Hematopoietic multipotent progenitor cell treated with erythropoietin and hydrocortisone succinate and interleukin-3 and kit ligand, for 17 days (in vitro differentiated cells): ENCODE data around the gene ROCK2.

Experiments
- DNase-seq: peaks from one replicate; pipeline ENCODE4 v3.0.0-alpha.2; 2015; ENCODE audit warnings: low spot score

Gene ROCK2

DNA sequence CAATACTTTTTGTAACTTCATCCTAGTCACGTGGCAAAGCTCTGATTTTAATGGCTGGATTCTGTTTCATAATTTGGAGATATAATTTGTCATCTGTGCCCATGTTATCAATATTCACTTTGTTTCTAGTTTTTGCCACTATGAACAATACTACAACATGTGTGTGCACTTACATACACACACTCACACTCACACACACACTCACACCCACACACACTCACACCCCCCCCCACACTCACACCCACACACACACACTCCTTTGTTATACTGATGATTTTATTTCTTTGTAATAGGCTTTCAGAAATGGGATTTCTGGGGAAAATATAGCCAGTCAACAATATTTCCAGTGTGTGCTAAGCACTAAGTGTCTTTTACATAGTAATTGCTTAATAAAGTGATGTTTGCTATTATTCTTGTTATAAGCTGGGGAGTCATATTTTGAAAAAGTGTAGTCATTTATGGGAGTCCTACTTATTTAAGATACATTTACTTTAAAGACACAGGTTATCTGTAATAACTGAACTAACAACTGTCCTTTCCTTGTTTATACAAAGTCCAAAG is 22.8 kb upstream of the ROCK2 start:
- DNase-seq: no peak

DNA sequence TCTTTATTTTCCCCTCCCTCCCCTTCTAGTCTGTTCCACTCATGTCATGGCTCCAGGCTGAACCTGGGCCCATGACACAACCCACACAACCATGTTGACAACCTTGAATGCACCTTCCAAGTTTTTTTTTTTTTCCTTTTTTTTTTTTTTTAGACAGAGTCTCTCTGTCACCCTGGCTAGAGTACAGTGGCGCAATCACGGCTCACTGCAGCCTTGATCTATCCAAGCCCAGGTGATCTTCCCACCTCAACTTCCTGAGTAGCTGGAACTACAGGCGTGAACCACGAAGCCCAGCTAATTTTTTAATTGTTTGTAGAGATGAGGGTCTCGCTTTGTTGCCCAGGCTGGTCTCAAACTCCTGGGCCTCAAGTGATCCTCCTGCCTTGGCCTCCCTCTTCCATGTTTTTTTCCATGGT is 21.9 kb upstream of the ROCK2 start:
- DNase-seq: no peak

DNA sequence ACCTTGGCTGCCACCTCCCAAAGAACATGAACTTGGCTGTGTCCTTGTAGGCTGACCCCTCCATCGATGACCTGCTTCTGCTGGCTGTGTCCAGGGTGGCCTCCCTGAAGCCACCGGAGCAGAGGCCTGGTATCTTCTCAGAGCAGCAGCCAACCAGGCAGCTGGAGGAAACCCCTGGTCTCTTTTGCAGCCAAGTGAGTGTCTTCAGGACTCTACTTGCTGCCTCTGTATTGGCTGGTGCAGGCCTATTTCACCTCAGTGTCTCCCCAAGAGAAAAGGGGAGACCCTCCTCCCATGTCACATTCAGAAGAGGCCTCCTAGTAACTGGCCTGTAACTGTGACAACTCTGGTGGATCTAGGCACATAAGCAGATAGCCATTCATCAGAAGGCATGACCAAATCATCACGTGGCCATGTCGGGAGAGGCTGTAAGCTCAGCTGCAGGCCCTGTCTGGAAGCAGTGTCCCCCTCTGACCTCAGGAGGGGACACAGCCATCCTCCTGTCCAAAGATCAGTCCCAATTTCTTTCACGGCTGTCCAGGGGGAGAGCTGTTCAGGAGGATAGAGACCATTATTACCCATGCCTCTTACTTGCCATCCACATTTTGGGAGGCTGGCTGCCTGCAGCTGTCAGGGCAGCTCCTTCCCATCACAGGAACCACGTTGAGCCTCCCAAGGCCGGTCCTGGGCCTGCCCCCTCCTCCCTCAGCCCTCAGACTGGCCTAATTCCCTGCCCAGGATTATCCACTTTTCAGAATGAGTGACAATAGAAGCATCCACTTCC is 20.9 kb upstream of the ROCK2 start:
- DNase-seq: no peak

DNA sequence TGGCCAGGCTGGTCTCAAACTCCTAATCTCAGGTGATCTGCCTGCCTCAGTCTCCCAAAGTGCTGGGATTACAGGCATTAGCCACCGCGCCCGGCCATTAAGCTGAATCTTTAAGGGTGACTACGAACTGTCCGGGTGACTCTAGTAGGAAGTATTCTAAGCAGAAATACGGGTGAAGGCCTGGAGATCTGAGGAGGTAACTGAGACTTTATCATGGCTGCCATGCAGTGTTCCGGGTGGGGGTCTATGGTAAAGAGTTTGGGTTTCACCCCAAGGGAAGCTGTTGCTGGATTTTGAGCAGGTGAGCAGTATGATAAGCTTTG is 20.1 kb upstream of the ROCK2 start:
- DNase-seq: no peak

DNA sequence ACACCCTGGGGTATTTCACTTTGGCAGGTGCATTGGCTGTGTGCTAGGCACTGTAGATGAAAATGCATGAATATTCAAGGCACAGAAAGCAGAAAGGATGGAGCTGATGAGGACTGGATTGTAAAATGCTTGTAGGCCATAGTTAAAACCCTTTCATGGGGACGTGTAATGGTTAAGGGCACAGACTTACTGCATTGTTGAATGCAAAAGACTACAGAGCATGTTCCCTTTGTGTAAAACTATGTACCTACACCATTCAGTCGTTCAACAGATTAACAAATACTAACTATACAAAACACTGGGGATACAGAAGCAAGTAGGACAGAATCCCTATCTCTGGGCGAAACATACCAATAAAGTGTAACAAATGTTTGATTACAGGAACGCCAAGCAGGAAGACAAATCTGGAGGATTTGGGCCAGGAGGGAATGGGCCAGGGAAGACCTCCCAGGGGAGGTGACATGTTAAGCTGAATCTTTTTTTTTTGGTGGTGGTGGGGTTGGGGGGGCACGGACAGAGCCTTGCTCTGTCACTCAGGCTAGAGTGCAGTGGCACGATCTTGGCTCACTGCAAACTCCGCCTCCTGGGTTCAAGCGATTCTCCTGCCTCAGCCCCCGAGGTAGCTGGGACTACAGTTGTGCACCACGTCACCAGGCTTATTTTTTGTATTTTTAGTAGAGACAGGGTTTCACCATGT is 19.6 kb upstream of the ROCK2 start:
- DNase-seq: no peak

DNA sequence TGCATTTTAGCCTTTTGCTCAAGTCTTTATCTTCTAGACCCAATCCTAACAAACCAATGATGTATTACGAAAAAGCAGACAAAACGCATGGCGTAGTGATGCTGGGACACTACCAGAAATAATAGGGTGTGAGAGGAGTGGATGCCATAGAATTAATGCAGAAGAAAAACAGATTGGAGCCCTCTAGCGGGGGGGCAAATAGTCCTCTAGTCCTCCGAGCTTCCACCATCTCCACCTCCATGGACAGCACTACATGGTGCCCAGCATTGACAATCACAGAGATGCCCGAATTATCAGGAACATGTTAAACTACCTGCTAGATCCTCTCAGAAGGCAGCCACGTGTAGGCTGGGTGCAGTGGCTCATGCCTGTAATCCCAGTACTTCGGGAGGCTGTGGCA is 15.4 kb upstream of the ROCK2 start:
- peak; percentile 32 for DNase-seq

DNA sequence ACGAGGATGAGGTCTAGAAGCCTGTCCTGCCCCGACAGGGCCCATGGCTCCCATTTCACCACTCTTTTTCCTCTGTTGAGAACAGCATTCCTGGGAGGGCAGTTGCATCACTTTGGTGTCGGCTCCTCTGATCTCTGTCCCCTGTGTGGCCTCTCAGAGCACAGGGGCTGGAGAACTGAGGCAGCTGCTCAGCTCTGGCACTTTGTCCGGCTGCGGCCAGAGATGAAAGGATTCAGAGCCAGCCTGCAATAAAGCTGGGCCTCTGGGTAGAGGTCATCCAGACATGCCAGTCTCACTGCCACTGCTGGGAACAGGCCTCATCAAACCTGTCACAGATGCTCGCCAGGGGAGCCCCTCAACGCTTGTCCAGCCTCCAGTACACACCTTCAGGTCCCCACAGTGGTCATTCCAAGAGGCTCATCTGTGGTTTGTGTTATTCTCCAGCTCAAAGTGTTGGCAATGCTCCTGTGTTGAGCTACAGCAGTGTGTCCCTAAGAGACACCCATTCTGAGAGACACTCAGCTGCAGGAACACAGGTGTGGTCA is 13.1 kb upstream of the ROCK2 start:
- DNase-seq: no peak

DNA sequence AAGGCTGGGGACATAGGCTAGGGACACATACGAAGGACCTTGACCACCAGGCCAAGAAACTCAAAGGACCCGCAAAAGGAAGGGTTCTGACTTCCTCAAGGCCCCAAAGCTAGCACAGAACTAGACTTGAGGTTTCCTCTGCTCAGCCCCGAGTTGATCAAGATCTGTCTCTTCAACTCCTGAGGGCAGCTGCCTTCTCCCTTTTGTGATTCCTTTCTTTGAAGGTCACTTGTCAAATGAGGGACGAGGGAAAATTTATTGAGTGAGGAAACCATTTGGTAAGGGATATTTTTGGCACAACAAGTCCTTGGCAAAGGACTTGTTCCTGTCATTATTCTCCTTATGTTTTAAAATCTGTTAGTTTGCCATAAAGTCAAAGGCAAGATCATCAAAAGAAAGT is 12.3 kb upstream of the ROCK2 start:
- no peak for DNase-seq

DNA sequence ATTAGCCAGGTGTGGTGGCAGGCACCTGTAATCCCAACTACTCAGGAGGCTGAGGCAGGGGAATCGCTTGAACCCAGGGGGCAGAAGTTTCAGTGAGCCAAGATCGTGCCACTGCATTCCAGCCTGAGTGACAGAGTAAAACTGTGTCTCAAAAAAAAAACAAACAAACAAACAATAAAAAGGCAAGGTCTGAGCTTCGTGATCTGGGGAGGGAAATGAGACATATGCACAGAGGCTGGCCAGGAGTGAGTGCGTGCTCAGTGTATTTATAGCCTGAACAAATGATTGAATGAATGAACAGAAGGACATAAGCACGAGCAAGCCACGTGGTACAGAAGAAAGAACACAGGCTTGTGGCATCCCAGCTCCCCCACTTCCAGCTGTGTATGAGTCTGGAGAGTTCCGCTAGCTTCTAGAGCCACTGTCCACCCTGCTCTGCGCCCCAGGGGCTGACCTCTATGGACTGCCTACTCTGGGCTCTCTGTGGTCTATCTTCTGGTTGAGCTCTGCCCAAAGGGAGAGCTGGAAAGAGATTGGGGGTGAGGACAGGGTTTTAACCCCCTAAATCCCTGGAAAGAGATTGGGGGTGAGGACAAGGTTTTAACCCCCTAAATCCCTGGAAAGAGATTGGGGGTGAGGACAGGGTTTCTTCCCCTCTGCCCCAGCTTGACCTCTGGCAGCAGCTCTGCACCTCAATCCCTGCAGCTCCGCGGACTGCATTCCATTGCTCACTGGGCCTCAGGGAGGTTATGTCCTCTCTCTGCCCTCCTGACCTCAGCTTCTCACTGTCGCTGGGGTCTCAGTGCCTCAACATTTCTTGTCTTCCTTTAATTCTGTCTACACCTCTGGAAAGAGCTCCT is 11.0 kb upstream of the ROCK2 start:
- DNase-seq: no peak

DNA sequence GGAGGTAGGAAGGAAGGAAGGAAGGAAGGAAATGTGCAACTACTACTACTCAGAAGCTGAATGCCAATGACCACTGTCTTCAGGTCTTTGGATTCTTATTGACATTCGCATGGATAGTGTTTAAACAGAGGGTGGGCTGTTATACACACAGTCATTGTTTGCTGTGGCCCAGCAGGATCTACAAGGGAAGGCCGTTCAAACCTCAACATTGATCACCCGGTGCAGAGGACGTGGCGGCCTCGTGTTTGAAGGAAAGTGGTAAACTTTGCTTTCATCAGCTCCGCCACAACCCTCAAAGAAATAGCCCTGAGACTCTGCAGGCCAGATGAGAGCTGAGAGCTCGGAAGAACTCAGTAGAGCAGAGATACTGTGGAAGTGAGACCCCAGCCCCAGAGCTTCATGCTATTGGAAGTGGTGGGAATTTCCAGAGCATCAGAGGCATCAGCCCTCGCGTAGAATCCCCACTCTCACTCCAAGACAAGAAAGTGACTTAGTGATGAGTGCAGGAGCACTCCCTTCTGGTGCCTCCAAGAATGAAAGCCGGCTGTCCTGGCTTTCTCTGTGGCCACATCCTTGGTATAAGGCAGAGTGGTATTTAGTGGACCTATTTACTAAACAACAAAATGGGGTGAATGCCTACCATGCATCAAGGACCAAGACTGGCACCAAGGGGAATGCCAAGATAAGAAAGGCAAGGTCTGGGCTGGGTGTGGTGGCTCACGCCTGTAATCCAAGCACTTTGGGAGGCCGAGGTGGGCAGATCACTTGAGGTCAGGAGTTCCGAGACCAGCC is 10.1 kb upstream of the ROCK2 start:
- no peak for DNase-seq

DNA sequence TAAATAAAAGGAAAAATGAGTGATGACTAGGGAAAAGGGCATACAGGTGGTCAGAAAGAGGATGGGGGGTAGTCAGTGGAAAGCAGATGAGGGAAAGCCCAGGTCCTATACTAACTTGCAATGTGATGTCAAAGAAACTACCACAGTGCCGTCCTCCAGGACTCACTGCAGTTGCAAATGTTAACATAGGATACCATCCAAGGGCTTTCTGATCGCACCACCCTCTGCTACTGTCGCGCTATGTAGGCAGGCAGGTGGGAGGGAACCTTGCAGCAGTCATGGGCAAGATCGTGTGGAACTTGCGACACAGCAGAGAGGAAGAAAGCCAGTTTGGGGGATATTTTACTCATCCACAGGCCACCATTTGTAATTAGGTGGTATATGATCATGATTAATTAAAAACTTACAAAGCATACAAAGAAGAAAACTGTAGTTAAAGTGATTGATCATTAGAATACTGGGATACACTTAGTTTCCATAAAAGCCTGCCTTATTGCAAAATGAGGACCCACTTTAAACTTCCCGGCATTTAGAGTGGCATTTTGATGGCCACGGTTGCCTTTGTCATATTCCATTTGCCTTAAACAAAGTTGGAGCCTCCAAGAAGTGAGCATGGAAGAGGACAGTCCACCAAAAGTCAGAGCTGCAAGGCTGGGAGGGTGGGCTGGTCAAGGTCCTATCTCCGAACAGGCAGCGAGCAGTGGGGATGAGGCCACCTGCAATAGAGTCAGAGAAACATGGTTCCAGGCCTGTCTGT is 8.5 kb upstream of the ROCK2 start:
- no peak for DNase-seq

DNA sequence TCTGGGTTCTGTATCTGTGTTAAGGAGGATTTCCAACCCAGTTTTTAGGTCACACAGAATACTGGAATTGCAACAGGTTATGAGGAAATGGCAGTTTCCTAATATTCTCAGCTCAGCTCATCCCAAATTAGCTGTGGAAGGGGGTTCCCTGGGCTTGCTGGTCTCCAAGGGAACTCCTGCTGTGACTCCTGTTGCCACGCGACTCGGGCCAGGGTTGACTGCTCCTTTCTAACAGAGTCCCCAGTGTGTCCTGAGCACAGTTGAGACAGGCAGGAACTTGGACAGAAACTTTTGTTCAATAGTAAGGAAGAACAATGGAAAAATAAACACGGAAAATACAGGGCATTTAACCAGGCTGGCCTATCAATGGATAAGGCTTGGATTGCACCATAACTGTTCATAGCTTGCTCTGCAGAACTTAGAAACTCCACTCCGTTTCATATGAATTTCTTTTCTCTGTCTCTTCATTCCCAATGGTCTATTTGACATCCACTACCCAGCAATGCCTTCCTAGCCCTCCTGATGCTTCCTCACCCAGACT is 3.8 kb upstream of the ROCK2 start:
- no peak for DNase-seq

DNA sequence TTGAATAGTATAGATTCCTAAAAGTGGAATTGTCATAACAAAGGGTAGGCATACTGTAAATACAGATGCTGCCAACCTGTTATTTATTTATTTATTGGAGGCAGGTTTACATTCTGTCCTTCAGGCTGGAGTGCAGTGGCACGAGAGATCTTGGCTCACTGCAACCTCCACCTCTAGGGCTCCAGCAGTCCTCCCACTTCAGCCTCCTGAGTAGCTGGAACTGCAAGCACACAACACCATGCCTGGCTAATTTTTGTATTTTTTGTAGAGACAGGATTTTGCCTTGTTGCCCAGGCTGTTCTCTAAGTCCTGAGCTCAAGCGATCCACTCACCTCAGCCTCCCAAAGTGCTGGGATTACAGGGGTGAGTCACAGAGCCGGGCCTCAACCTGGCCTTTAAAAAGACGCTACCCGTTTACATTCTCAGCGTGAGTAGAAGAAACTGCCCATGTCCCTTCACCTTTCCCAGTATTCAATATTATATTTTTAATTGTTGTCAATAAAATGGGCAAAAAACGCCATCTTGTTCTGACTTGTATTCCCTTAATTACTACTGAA is 3.0 kb upstream of the ROCK2 start:
- no peak for DNase-seq

DNA sequence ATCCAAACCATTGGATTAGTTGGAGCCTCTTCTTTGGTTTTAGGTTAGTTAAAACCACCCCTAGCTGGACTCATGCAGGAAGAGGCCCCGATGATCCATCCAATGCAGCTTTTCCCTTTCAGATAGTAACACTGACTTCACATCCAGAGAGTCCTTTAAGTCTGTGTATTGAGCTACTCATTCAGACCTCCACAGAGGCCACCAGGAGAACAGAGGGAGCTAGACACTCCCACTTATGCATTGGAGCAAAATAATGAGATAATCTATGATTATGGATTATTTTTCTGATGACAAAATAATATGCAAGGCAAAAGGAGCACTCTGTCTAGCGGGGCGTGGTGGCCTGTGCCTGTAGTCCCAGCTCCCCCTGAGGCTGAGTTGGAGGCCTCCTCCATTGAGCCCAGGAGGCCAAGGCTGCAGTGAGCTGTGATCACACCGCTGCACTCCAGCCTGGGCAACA is 1.6 kb upstream of the ROCK2 start:
- no peak for DNase-seq

DNA sequence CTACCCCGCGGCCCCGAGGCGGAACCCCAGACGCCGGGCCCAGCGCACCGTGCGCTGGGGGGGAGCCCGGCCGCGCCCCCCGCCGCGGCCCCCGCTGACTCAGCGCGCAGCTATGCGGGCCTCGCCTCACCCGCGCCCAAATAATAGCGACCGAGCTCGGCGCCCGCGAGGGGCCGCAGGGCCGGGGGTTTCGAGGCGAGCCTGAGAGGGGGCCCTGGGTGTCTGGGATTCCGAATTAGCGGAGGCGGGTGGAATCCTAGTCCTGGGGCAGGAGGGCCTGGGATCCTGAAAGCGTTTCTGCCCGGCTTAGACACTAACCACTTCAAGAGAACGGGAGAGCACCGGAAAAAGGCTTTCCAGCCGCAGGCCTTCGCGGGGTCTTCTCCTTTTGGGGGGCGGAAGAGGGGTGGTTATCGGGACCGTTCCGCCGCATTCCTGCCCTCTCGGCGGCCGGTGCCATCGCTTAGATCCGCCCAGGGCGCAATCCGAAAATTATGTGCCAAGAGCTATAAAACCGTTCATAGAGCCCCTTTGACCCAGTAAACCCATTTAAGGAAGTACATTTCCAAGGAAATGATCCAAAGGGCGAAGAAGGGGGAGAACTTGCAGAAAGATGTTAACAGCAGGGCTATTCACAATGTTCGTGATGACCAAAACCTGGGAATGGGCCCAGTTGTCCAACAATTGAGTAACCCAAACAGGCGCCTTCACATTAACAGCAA is 681 bp upstream of the ROCK2 start:
- DNase-seq: peak; percentile 27

DNA sequence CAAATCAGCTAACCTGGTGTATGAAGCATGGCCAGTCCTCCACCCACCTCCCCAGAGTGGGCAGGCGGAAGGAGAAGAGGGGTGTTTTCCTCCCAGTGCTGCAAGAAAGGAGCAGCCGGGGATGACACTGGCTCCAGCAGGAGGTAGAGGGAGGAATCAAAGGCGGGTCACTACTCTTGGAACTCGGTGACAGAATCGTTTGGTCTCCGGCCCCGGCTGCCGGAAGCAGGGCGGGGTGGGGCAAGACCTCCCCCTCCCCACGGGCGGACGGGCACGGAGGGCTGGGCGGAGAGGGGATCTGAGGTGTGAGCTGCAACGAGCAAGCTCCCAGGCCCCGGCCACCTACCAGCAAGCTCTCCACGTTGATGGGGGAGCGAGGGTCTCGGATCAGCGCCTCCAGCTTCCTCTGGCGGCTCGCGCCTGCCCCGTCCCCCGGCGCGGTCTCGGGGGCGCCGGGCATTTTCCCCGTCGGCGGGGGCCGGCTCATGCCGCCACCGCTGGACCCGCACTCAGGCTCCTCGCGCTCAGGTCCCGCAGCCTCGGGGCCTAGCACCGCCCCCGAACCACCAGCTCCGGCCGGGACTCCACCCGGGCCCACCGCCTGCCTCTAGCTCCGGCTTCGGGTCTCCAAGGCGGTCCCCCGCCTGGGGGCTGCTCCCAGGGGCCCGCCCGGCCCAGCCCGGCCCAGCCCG is 640 bp downstream of the ROCK2 start:
- peak; percentile 38 for DNase-seq

DNA sequence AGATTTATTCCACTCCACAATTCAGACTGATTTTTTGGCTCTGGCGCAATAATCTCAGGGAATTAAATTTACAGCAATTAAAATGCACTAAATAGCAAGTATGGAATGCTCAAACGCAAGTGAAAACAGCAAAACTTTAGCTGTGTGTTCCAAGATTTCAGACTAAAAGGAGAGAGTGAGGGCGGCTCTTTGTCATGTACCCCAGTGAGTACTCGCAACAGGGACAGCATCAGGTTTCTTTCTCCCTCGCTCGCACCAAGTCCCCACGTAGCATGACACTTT is 1.1 kb downstream of the ROCK2 start:
- DNase-seq: no peak

DNA sequence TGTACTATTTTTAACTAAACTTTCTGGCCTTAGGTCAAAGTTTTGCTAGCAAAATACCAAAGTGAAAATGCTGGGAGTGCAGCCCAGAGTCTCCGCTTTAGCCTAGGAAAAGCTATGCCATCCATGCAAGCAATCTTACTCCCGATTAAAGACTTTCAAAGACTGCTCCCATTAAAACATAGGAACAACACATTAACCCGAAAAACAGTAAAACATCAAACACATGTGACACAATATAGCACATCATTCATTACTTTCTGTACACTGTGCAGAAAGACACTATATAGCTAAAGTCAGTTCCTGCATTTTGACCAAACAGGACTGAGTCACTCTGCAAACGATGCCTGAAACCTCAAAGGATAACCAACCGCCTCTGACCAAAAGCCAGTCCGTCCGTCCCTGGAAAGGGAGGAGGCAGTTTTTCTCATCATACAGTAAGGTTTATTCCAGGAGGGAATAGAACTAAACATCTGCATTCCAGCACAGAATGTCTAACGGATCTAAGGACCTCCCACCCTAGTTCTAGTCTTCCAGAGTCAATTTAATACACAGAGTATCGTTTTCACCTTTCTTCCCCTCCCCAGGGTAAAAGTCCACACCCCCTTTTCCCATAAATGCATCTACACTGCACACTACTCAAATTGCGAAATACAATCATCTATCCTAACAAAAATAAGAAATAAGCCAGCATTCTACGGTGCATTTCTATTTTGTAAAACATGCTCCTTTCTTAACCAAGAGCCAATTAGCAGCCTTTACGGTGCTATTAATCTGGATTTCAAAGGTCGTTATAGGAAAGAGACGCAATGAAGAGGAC is 1.7 kb downstream of the ROCK2 start:
- peak; percentile 34 for DNase-seq
